Smooth muscle cell (in vitro differentiated cells): ENCODE data around the gene DPYSL4. TPM values are rescaled to one million over a fixed set of nuclear protein-coding genes. Genes with fewer than 3 reads are reported as not detected.

Experiments used
- DNase-seq: peaks from one replicate; lab custom pipeline; 2025; ENCODE audit not compliant: unreplicated experiment; lab: John Stamatoyannopoulos, UW
- H2AFZ ChIP-seq: fragments of 200-600 bp; sonication (generic); 2 replicates; pipeline ENCODE4 v1.6.0; 2016; ENCODE audit warnings: antibody characterized with exemption, low read depth, mild to moderate bottlenecking
- H3F3A ChIP-seq: fragments of 200-600 bp; sonication (generic); 2 replicates; pipeline ENCODE4 v1.6.0; 2017; ENCODE audit warnings: antibody characterized with exemption, low read depth
- H3K27ac ChIP-seq: fragments of 200-600 bp; sonication (generic); 2 replicates; pipeline ENCODE4 v1.5.1; 2016; ENCODE audit warnings: low read depth, mild to moderate bottlenecking
- H3K27me3 ChIP-seq: fragments of 200-600 bp; sonication (generic); 2 replicates; pipeline ENCODE4 v1.6.1; 2016; ENCODE audit warnings: low read depth, mild to moderate bottlenecking
- H3K36me3 ChIP-seq: fragments of 200-600 bp; sonication (generic); 2 replicates; pipeline ENCODE4 v1.5.1; 2016; ENCODE audit warnings: low read depth
- H3K4me1 ChIP-seq: fragments of 200-600 bp; sonication (generic); 2 replicates; pipeline ENCODE4 v1.5.1; 2016; ENCODE audit warnings: low read depth
- H3K4me2 ChIP-seq: fragments of 200-600 bp; sonication (generic); 2 replicates; pipeline ENCODE4 v1.6.0; 2016; ENCODE audit warnings: mild to moderate bottlenecking
- H3K4me3 ChIP-seq: fragments of 200-600 bp; sonication (generic); 2 replicates; pipeline ENCODE4 v1.5.1; 2016; ENCODE audit warnings: mild to moderate bottlenecking
- H3K79me2 ChIP-seq: fragments of 200-600 bp; sonication (generic); 2 replicates; pipeline ENCODE4 v1.6.0; 2016; ENCODE audit warnings: low read depth, mild to moderate bottlenecking
- H3K9ac ChIP-seq: fragments of 200-600 bp; sonication (generic); 2 replicates; pipeline ENCODE4 v1.6.0; 2016; ENCODE audit warnings: low read depth
- H3K9me3 ChIP-seq: fragments of 200-600 bp; sonication (generic); replicated peaks from 2 replicates; pipeline ENCODE4 v1.5.1; 2016; ENCODE audit warnings: low read depth
- H4K20me1 ChIP-seq: fragments of 200-600 bp; sonication (generic); 2 replicates; pipeline ENCODE4 v1.6.0; 2016; ENCODE audit warnings: low read depth
- WGBS: methylation state at CpG from one replicate; pipeline ENCODE4 v1.1.7; 2016; ENCODE audit warnings: low lambda C conversion rate; 5-methylcytosine and 5-hydroxymethylcytosine counted together
- polyA plus RNA-seq: library from polyadenylated mRNA; unstranded; fragments of >200 nt; fragmentation: Nextera tagmentation; extraction: Ambion mirVana; gene quantifications from 2 replicates; pipeline ENCODE4 v1.2.1, GENCODE V29; 2016
- total RNA-seq: library from RNA; depleted of rRNA; stranded (reverse); fragments of >200 nt; gene quantifications from 2 replicates; pipeline ENCODE4 v1.2.3, GENCODE V29; 2014
- TF ChIP-seq, protein P1 (sequence below): fragments of 200-600 bp; sonication (generic); IDR thresholded peaks from 2 replicates; pipeline ENCODE4 v1.5.1; 2017; ENCODE audit warnings: borderline replicate concordance, mild to moderate bottlenecking, antibody characterized with exemption; ENCODE audit not compliant: insufficient read depth, poor library complexity, severe bottlenecking

The DPYSL4 gene
- total and polyA plus RNA-seq, 2 experiments from 2014 or later: 6.0 to 7.4 TPM

DNA sequence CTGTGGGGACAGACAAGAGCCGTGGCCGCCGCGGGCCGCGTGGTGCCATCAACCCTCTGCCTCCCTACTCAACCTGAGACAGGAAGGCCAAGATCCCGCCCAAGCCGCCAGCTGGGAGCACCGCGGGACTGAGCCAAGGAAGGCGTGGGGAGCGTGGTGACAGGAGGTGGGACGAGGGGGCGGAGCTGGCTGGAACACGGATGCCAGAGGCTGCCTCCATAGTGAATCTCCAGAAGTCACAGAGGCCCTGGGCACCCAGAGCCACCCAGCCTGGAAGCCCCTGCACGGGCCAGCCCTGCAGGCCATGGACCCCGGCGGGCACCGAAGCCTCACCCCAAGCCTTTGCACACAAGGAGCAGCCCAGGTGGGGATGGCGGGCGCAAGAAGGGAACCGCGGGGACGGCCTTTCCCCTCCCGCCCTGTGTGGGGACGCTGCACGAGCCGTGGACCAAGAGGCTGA, 18.1 kb upstream of the DPYSL4 start:
- Histone ChIP-seq H3F3A (no peaks in the 10 kb centered on the region), H3K4me1 (no peaks in the 10 kb centered on the region), H2AFZ (no peak overlapping the region), H3K27ac (no peak overlapping the region), H3K79me2 (no peaks in the 10 kb centered on the region), H3K9ac (no peak overlapping the region), H3K9me3 (no peaks in the 10 kb centered on the region), H3K36me3 (no peaks in the 10 kb centered on the region), H4K20me1 (no peaks in the 10 kb centered on the region), H3K4me3 (no peak overlapping the region), H3K4me2 (no peak overlapping the region), H3K27me3 (no peaks in the 10 kb centered on the region)
- no peak for DNase-seq
- TF ChIP-seq, protein P1, sequence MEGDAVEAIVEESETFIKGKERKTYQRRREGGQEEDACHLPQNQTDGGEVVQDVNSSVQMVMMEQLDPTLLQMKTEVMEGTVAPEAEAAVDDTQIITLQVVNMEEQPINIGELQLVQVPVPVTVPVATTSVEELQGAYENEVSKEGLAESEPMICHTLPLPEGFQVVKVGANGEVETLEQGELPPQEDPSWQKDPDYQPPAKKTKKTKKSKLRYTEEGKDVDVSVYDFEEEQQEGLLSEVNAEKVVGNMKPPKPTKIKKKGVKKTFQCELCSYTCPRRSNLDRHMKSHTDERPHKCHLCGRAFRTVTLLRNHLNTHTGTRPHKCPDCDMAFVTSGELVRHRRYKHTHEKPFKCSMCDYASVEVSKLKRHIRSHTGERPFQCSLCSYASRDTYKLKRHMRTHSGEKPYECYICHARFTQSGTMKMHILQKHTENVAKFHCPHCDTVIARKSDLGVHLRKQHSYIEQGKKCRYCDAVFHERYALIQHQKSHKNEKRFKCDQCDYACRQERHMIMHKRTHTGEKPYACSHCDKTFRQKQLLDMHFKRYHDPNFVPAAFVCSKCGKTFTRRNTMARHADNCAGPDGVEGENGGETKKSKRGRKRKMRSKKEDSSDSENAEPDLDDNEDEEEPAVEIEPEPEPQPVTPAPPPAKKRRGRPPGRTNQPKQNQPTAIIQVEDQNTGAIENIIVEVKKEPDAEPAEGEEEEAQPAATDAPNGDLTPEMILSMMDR: no peak
- 90% methylated on average over 28 of the region's 28 CpGs for WGBS

- no peak overlapping the region for H3K4me3 ChIP-seq
- no peak for DNase-seq
- H3K4me2 ChIP-seq: no peak overlapping the region
- H3K36me3 ChIP-seq: no peaks in the 10 kb centered on the region
- no peaks in the 10 kb centered on the region for H3K79me2 ChIP-seq
- no peaks in the 10 kb centered on the region for H3F3A ChIP-seq
- no peaks in the 10 kb centered on the region for H3K27me3 ChIP-seq
- TF ChIP-seq, protein P1: no peak
- no peak overlapping the region for H3K27ac ChIP-seq
- H4K20me1 ChIP-seq: no peaks in the 10 kb centered on the region
- 91% methylated on average over 27 of the region's 42 CpGs for WGBS
- no peaks in the 10 kb centered on the region for H3K9me3 ChIP-seq
- H2AFZ ChIP-seq: no peak overlapping the region
- no peaks in the 10 kb centered on the region for H3K4me1 ChIP-seq
- no peak overlapping the region for H3K9ac ChIP-seq
Measured at GRCh38 chr10:132169031-132169765, 17.6 kb upstream of the DPYSL4 start.

DNA sequence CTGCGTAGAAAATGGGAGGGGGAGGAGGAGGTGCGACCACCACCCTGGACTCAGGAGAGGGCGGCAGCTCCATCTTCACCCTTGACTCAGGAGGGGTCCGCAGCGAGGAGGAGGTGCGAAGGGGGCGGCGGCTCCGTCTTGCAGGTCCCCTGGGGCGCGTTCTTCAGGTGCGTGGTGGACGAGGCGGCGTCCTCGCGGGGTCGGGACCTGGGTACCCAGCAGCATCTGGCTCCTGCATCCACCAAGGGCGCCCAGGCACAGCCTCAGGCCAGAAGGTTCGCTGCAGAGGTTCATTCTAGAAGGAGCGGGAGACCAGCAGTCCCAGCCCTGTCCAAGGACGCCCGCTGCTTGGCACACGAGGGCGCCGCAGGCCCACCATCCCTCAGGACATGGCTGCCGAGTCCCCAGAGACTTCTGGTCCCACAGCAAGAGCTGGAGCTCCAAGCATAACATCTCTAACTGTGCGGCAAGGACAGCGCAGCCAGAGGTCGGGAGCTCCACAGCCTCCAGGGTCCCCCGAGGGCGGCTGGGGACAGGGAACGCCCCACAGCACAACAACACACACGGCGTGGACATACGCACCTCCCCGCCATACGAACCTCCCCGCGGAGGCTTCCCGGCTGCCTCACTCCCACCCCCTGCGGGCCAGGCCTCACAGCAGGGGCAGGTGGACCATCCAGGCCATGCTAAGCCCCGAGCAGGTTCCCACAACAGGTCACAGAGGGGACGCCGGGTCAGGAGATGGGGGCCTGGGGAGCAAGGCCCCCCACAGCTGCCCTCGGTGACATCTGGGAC, 16.8 kb upstream of the DPYSL4 start:
- H2AFZ ChIP-seq: no peak overlapping the region
- H3F3A ChIP-seq: no peaks in the 10 kb centered on the region
- 93% methylated on average over 45 of the region's 46 CpGs for WGBS
- H3K27ac ChIP-seq: no peak overlapping the region
- peaks cover 4% of the 10 kb centered on the region for H3K27me3 ChIP-seq
- no peak for DNase-seq
- H3K36me3 ChIP-seq: no peaks in the 10 kb centered on the region
- no peak overlapping the region for H3K9ac ChIP-seq
- H3K79me2 ChIP-seq: no peaks in the 10 kb centered on the region
- no peaks in the 10 kb centered on the region for H4K20me1 ChIP-seq
- no peaks in the 10 kb centered on the region for H3K4me1 ChIP-seq
- no peak overlapping the region for H3K4me3 ChIP-seq
- TF ChIP-seq, protein P1: no peak
- H3K4me2 ChIP-seq: no peak overlapping the region
- no peaks in the 10 kb centered on the region for H3K9me3 ChIP-seq
